Hepatocyte (in vitro differentiated cells): ENCODE measurements around the gene RGS3. TPM values are rescaled to one million over a fixed set of nuclear protein-coding genes. Genes with fewer than 3 reads are reported as not detected.

Source experiments
- DNase-seq: peaks from one replicate; pipeline ENCODE4 v3.0.0-alpha.2; 2016; ENCODE audit warnings: low spot score
- H2AFZ ChIP-seq: fragments of 200-600 bp; sonication (generic); 2 replicates; pipeline ENCODE4 v1.6.0; 2016; ENCODE audit warnings: antibody characterized with exemption, mild to moderate bottlenecking
- H3K27ac ChIP-seq: fragments of 200-600 bp; sonication (generic); 2 replicates; pipeline ENCODE4 v1.5.1; 2016; ENCODE audit warnings: mild to moderate bottlenecking
- H3K27me3 ChIP-seq: fragments of 200-600 bp; sonication (generic); 2 replicates; pipeline ENCODE4 v1.6.1; 2016
- H3K36me3 ChIP-seq: fragments of 200-600 bp; sonication (generic); replicated peaks from 2 replicates; pipeline ENCODE4 v1.5.1; 2016; ENCODE audit warnings: low read depth; ENCODE audit not compliant: insufficient read depth
- H3K4me1 ChIP-seq: fragments of 200-600 bp; sonication (generic); 2 replicates; pipeline ENCODE4 v1.5.1; 2016; ENCODE audit warnings: mild to moderate bottlenecking, moderate library complexity; ENCODE audit not compliant: insufficient read depth
- H3K4me2 ChIP-seq: fragments of 200-600 bp; sonication (generic); 2 replicates; pipeline ENCODE4 v1.6.0; 2016
- H3K4me3 ChIP-seq: fragments of 200-600 bp; sonication (generic); 2 replicates; pipeline ENCODE4 v1.5.1; 2016; ENCODE audit warnings: mild to moderate bottlenecking
- H3K79me2 ChIP-seq: fragments of 200-600 bp; sonication (generic); 2 replicates; pipeline ENCODE4 v1.6.0; 2017; ENCODE audit warnings: mild to moderate bottlenecking
- H3K9me2 ChIP-seq: fragments of 200-600 bp; sonication (generic); replicated peaks from 2 replicates; pipeline ENCODE4 v1.6.0; 2017; ENCODE audit warnings: mild to moderate bottlenecking; ENCODE audit not compliant: insufficient read depth
- H3K9me3 ChIP-seq: fragments of 200-600 bp; sonication (generic); 2 replicates; pipeline ENCODE4 v1.5.1; 2016; ENCODE audit warnings: low read depth, mild to moderate bottlenecking
- H4K20me1 ChIP-seq: fragments of 200-600 bp; sonication (generic); 2 replicates; pipeline ENCODE4 v1.6.0; 2016; ENCODE audit warnings: mild to moderate bottlenecking; ENCODE audit not compliant: insufficient read depth, poor library complexity, severe bottlenecking
- EZH2 ChIP-seq: fragments of 200-600 bp; sonication (generic); IDR thresholded peaks from 2 replicates; pipeline ENCODE4 v1.6.1; 2016; ENCODE audit warnings: antibody characterized with exemption, mild to moderate bottlenecking, borderline replicate concordance
- EZH2phosphoT487 ChIP-seq: fragments of 200-600 bp; sonication (generic); IDR thresholded peaks from one replicate; pipeline ENCODE4 v1.6.1; 2018; ENCODE audit warnings: antibody characterized with exemption, mild to moderate bottlenecking, low read depth, moderate library complexity; ENCODE audit not compliant: unreplicated experiment, severe bottlenecking
- WGBS: methylation state at CpG from one replicate; pipeline ENCODE4 v1.1.6; 2016; ENCODE audit warnings: low lambda C conversion rate; ENCODE audit errors: missing lambda C conversion rate; 5-methylcytosine and 5-hydroxymethylcytosine counted together
- polyA plus RNA-seq: library from polyadenylated mRNA; unstranded; fragments of >200 nt; fragmentation: Nextera tagmentation; extraction: Ambion mirVana; gene quantifications from 2 replicates; pipeline ENCODE4 v1.2.1, GENCODE V29; 2016
- total RNA-seq: library from RNA; depleted of rRNA; stranded (reverse); fragments of >200 nt; gene quantifications from 2 replicates; pipeline ENCODE4 v1.2.3, GENCODE V29; 2014
- TF ChIP-seq, protein P1 (sequence below): fragments of 200-600 bp; sonication (generic); IDR thresholded peaks from 2 replicates; pipeline ENCODE4 v1.5.1; 2016; ENCODE audit warnings: antibody characterized with exemption, mild to moderate bottlenecking; ENCODE audit not compliant: poor library complexity

Gene RGS3
- total and polyA plus RNA-seq, 2 experiments from 2014 or later, result 48.0 to 62.7 TPM

DNA sequence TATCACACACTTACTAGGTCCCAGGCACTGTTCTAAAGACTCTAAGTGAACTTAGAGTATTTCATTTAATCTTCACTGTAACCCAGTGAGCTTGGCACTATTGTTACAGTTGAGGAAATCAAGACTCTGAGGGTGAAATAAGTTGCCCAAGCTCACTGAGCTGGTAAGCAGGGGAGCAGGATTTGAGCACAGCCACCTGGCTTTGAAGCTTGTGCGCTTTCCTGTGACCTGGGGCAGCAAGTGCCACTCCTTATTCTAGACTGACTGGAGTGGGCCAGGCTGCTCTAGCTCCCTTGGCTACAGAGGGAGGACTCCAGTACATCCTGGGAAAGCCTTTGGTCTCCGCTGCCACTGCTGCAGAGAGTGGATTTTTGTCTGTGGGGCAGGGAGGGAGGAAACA lies 50.0 kb downstream of the RGS3 start:
- Histone ChIP-seq H3K27ac (no peak overlapping the region), H3K4me1 (peaks cover 4% of the 10 kb centered on the region), H2AFZ (no peak overlapping the region), H3K27me3 (no peaks in the 10 kb centered on the region), H4K20me1 (no peaks in the 10 kb centered on the region), H3K4me2 (no peak overlapping the region), H3K9me3 (no peaks in the 10 kb centered on the region), H3K9me2 (no peaks in the 10 kb centered on the region), H3K36me3 (no peaks in the 10 kb centered on the region), H3K79me2 (no peaks in the 10 kb centered on the region), H3K4me3 (no peak overlapping the region)
- no peak for DNase-seq
- TF ChIP-seq, protein P1, sequence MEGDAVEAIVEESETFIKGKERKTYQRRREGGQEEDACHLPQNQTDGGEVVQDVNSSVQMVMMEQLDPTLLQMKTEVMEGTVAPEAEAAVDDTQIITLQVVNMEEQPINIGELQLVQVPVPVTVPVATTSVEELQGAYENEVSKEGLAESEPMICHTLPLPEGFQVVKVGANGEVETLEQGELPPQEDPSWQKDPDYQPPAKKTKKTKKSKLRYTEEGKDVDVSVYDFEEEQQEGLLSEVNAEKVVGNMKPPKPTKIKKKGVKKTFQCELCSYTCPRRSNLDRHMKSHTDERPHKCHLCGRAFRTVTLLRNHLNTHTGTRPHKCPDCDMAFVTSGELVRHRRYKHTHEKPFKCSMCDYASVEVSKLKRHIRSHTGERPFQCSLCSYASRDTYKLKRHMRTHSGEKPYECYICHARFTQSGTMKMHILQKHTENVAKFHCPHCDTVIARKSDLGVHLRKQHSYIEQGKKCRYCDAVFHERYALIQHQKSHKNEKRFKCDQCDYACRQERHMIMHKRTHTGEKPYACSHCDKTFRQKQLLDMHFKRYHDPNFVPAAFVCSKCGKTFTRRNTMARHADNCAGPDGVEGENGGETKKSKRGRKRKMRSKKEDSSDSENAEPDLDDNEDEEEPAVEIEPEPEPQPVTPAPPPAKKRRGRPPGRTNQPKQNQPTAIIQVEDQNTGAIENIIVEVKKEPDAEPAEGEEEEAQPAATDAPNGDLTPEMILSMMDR, result no peak
- TF ChIP-seq EZH2 (no peak), EZH2phosphoT487 (no peak)
- 94% methylated on average over 2 of the region's 2 CpGs for WGBS

DNA sequence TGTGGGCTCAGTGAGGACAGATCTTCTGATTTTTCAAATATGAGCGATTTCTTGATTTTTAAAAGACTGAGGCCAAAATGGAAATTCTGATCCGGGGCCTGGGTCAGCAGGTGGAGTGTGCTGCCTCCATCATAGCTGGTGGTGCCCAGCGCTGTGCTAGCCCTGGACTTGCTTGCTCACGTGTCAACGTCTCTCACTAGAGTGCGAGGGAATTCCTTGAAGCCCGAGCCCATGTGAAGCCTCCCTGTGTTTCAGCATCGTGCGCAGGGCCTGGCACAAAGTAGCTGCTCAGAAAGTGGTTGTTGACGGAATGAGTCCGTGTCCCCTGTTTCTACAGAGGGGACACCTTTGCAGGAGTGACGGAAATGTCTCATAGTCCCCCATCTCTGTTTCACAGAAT lies 50.5 kb downstream of the RGS3 start:
- Histone ChIP-seq H3K36me3 (no peaks in the 10 kb centered on the region), H3K4me3 (no peak overlapping the region)

DNA sequence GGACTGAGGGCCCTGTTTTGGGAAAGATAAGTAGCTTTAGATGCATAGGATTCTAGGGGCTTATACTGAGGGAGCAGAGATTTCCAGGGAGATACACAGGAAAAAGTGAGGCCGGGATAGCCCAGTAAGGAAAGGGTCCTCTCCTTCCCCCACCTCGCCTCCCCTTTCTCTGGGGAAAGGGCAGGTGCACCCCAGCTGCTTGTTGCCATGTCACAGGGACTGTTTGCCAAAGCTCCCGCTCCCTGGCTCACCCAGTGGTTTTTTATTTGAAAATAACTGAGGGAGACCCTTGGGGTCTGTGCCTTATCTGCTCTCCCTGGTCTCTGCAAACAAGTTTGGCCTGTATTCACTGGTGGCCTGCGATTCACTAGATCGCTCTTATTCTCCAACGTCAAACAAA lies 51.2 kb downstream of the RGS3 start:
- peaks cover 9% of the 10 kb centered on the region for H3K4me1 ChIP-seq
- WGBS, result 75% methylated on average over 6 of the region's 6 CpGs
- no peaks in the 10 kb centered on the region for H3K79me2 ChIP-seq

More for the DNA sequence above, 50.5 kb downstream of the RGS3 start:
- H3K4me1 ChIP-seq, result peaks cover 7% of the 10 kb centered on the region
- H3K9me2 ChIP-seq, result no peaks in the 10 kb centered on the region
- no peak overlapping the region for H3K4me2 ChIP-seq
- no peak overlapping the region for H2AFZ ChIP-seq
- H3K27ac ChIP-seq, result no peak overlapping the region
- no peaks in the 10 kb centered on the region for H3K79me2 ChIP-seq
- no peaks in the 10 kb centered on the region for H3K9me3 ChIP-seq
- no peaks in the 10 kb centered on the region for H3K27me3 ChIP-seq
- H4K20me1 ChIP-seq, result no peaks in the 10 kb centered on the region
- 97% methylated on average over 12 of the region's 12 CpGs for WGBS
- TF ChIP-seq EZH2 (no peak), EZH2phosphoT487 (no peak)
- TF ChIP-seq, protein P1, result no peak
- no peak for DNase-seq

More for the DNA sequence above, 51.2 kb downstream of the RGS3 start:
- no peaks in the 10 kb centered on the region for H4K20me1 ChIP-seq
- no peaks in the 10 kb centered on the region for H3K9me3 ChIP-seq
- no peak overlapping the region for H3K4me3 ChIP-seq
- H3K27me3 ChIP-seq, result no peaks in the 10 kb centered on the region
- TF ChIP-seq EZH2, result no peak
- TF ChIP-seq, protein P1, result no peak
- no peak for TF ChIP-seq EZH2phosphoT487
- H3K4me2 ChIP-seq, result no peak overlapping the region
- no peaks in the 10 kb centered on the region for H3K36me3 ChIP-seq
- H3K9me2 ChIP-seq, result no peaks in the 10 kb centered on the region
- H3K27ac ChIP-seq, result peak overlapping the region; percentile 31
- no peak overlapping the region for H2AFZ ChIP-seq
- DNase-seq, result no peak
